Sigmoid colon (tissue), 7 donors: ENCODE data around the gene SH3RF2. TPM values are rescaled to one million over a fixed set of nuclear protein-coding genes. Genes with fewer than 3 reads are reported as not detected.

Experiments
- DNase-seq: peaks from one replicate; pipeline ENCODE4 v3.0.0-alpha.2; 2019
- H3K27ac ChIP-seq, 4 donors: fragments of 200-600 bp; sonication (generic); one replicate each; pipeline ENCODE4 v1.5.1; 2016 to 2019; ENCODE audit warnings: mild to moderate bottlenecking in 1 of 4
- H3K27me3 ChIP-seq, 3 donors: fragments of 200-600 bp; sonication (generic); one replicate each; pipeline ENCODE4 v1.5.1; 2019; ENCODE audit warnings: mild to moderate bottlenecking in 1 of 3
- H3K36me3 ChIP-seq, 4 donors: fragments of 200-600 bp; sonication (generic); one replicate each; pipeline ENCODE4 v1.5.1; 2016 to 2019
- H3K4me1 ChIP-seq, 4 donors: fragments of 200-600 bp; sonication (generic); one replicate each; pipeline ENCODE4 v1.5.1; 2017 to 2019
- H3K4me3 ChIP-seq, 4 donors: fragments of 200-600 bp; sonication (generic); one replicate each; pipeline ENCODE4 v1.5.1; 2017 to 2019; ENCODE audit warnings: mild to moderate bottlenecking in 2 of 4, moderate library complexity in 1 of 4
- H3K9me3 ChIP-seq, 4 donors: fragments of 200-600 bp in 3 of 4; sonication (generic) in 3 of 4; one replicate each; pipeline versions ENCODE4 v1.5.1 to v1.6.1; 2013 to 2019
- CTCF ChIP-seq, 4 experiments: fragments of 450-650 bp in 3 of 4; fragments of 200-600 bp in 1 of 4; IDR thresholded peaks; one replicate each; pipeline ENCODE4 v1.5.1; 2016 to 2019; ENCODE audit warnings: antibody characterized with exemption in 4 of 4, mild to moderate bottlenecking in 3 of 4, moderate library complexity in 2 of 4
- EP300 ChIP-seq, 4 donors: sonication (generic); formaldehyde crosslinking; IDR thresholded peaks; one replicate each; pipeline ENCODE4 v1.6.1; 2017; ENCODE audit warnings: antibody characterized with exemption in 4 of 4
- POLR2A ChIP-seq, 2 donors: fragments of 450-650 bp; IDR thresholded peaks; one replicate each; pipeline ENCODE4 v1.6.1; 2016; ENCODE audit warnings: antibody characterized with exemption in 2 of 2, mild to moderate bottlenecking in 2 of 2, moderate library complexity in 2 of 2
- POLR2AphosphoS5 ChIP-seq, 4 donors: sonication (generic); formaldehyde crosslinking; IDR thresholded peaks; one replicate each; pipeline ENCODE4 v1.6.1; 2017; ENCODE audit warnings: antibody characterized with exemption in 4 of 4
- WGBS, 2 donors: extraction: QIAGEN DNeasy Blood & Tissue Kit; methylation state at CpG; one replicate each; pipeline ENCODE4 v1.1.7; 2013; 5-methylcytosine and 5-hydroxymethylcytosine counted together
- intact Hi-C: fragments of 100-400 bp; cut with DNase I; formaldehyde crosslinking; loops from one replicate; pipeline ENCODE4 v1.15.1; 2023
- polyA plus RNA-seq, 3 donors: library from polyadenylated mRNA; stranded (reverse); fragments of 200-250 nt; gene quantifications; one replicate each; pipeline ENCODE4 v1.2.3, GENCODE V29; 2013
- total RNA-seq, 4 donors: library from RNA; depleted of rRNA; stranded (reverse); fragments of >200 nt; gene quantifications; one replicate each; pipeline ENCODE4 v1.1.0, GENCODE V29; 2016
- donor health status: healthy with polysubstance abuse.
- donor health status: Bipolar disorder and iron deficiency.
- donor health status: healthy.

SH3RF2 gene
- total and polyA plus RNA-seq, 7 donors: 0.28 to 37.9 (median 1.4) TPM

GRCh38 chr5:145920542-145921210 lies 15.7 kb upstream of the SH3RF2 start:
- Histone ChIP-seq H3K9me3 (no peaks in the 10 kb centered on the region), H3K4me1 (peaks cover 0 to 20% (median 6%) of the 10 kb centered on the region in 4 donors), H3K4me3 (no peak overlapping the region), H3K36me3 (no peaks in the 10 kb centered on the region), H3K27me3 (no peaks in the 10 kb centered on the region), H3K27ac (no peak overlapping the region)
- WGBS, 2 donors: 82 to 85% methylated on average over 1 of the region's 1 CpG
- no peak for TF ChIP-seq POLR2AphosphoS5 (IDR thresholded peaks at IDR 0.05)
- TF ChIP-seq EP300 (IDR thresholded peaks at IDR 0.05): no peak
- no peak for TF ChIP-seq POLR2A (IDR thresholded peaks at IDR 0.05)
- no peak for TF ChIP-seq CTCF (IDR thresholded peaks at IDR 0.05)
- DNase-seq: no peak
- intact Hi-C loops: no loop called here

GRCh38 chr5:145921211-145921610 lies 15.2 kb upstream of the SH3RF2 start:
- intact Hi-C loops: no loop called here
- Histone ChIP-seq H3K36me3 (no peaks in the 10 kb centered on the region), H3K4me1 (peaks cover 0 to 24% (median 8%) of the 10 kb centered on the region in 4 donors), H3K4me3 (no peak overlapping the region), H3K9me3 (no peaks in the 10 kb centered on the region), H3K27ac (no peak overlapping the region), H3K27me3 (no peaks in the 10 kb centered on the region)
- DNase-seq: no peak
- TF ChIP-seq POLR2AphosphoS5 (IDR thresholded peaks at IDR 0.05) (no peak), EP300 (IDR thresholded peaks at IDR 0.05) (no peak), CTCF (IDR thresholded peaks at IDR 0.05) (no peak), POLR2A (IDR thresholded peaks at IDR 0.05) (no peak)
- WGBS, 2 donors: 88 to 91% methylated on average over 2 of the region's 2 CpGs

- Histone ChIP-seq H3K27me3 (no peaks in the 10 kb centered on the region), H3K4me1 (peaks cover 0 to 23% (median 8%) of the 10 kb centered on the region in 4 donors), H3K27ac (no peak overlapping the region), H3K9me3 (no peaks in the 10 kb centered on the region), H3K36me3 (no peaks in the 10 kb centered on the region), H3K4me3 (no peak overlapping the region)
- WGBS, 2 donors: 86 to 89% methylated on average over 2 of the region's 2 CpGs
- intact Hi-C loops: no loop called here
- TF ChIP-seq EP300 (IDR thresholded peaks at IDR 0.05): no peak
- no peak for TF ChIP-seq POLR2A (IDR thresholded peaks at IDR 0.05)
- TF ChIP-seq CTCF (IDR thresholded peaks at IDR 0.05): no peak
- TF ChIP-seq POLR2AphosphoS5 (IDR thresholded peaks at IDR 0.05): no peak
- DNase-seq: no peak
Measured at GRCh38 chr5:145922059-145922458, 14.3 kb upstream of the SH3RF2 start.

GRCh38 chr5:145923405-145923804 lies 13.0 kb upstream of the SH3RF2 start:
- Histone ChIP-seq H3K9me3 (no peaks in the 10 kb centered on the region), H3K27me3 (no peaks in the 10 kb centered on the region), H3K4me1 (peaks cover 0 to 17% (median 8%) of the 10 kb centered on the region in 4 donors), H3K4me3 (no peak overlapping the region), H3K36me3 (no peaks in the 10 kb centered on the region), H3K27ac (no peak overlapping the region)
- no peak for DNase-seq
- intact Hi-C loops: no loop called here
- 97 to 98% methylated on average over 3 of the region's 3 CpGs for WGBS, 2 donors
- TF ChIP-seq EP300 (IDR thresholded peaks at IDR 0.05) (no peak), CTCF (IDR thresholded peaks at IDR 0.05) (no peak), POLR2AphosphoS5 (IDR thresholded peaks at IDR 0.05) (no peak), POLR2A (IDR thresholded peaks at IDR 0.05) (no peak)

GRCh38 chr5:145924849-145925248 lies 11.5 kb upstream of the SH3RF2 start:
- intact Hi-C loops: no loop called here
- WGBS, 2 donors: 88 to 92% methylated on average over 1 of the region's 1 CpG
- no peak for TF ChIP-seq CTCF (IDR thresholded peaks at IDR 0.05)
- TF ChIP-seq POLR2AphosphoS5 (IDR thresholded peaks at IDR 0.05): no peak
- TF ChIP-seq EP300 (IDR thresholded peaks at IDR 0.05): no peak
- no peak for TF ChIP-seq POLR2A (IDR thresholded peaks at IDR 0.05)
- Histone ChIP-seq H3K36me3 (no peaks in the 10 kb centered on the region), H3K9me3 (no peaks in the 10 kb centered on the region), H3K4me3 (no peak overlapping the region), H3K27ac (peak overlapping the region in 2 of 4 donors; percentile 25 to 69), H3K4me1 (peaks cover 0 to 17% (median 8%) of the 10 kb centered on the region in 4 donors), H3K27me3 (no peaks in the 10 kb centered on the region)
- no peak for DNase-seq
